ACC112 (cell line): Measurements from ENCODE around the gene BMI1.
"Not testable (repeated sequence)": the region's sequence is repeated elsewhere in the genome, so short reads cannot be mapped to it uniquely, and the experiment has no call there.

Experiments
- H2AFZ ChIP-seq: fragments of 200-600 bp; sonication (generic); one replicate; pipeline ENCODE4 v1.6.0; 2017; ENCODE audit warnings: antibody characterized with exemption, low read length; ENCODE audit not compliant: unreplicated experiment
- H3K27ac ChIP-seq: fragments of 200-600 bp; sonication (generic); 2 replicates; pipeline ENCODE4 v1.5.1; 2014; ENCODE audit warnings: low read depth, mild to moderate bottlenecking, antibody characterized with exemption, low read length, moderate library complexity
- H3K27me3 ChIP-seq: fragments of 200-600 bp; sonication (generic); 2 replicates; pipeline ENCODE4 v1.6.1; 2014; ENCODE audit warnings: mild to moderate bottlenecking, antibody characterized with exemption, low read length, moderate library complexity, mixed read lengths; ENCODE audit not compliant: insufficient read depth
- H3K36me3 ChIP-seq: fragments of 200-600 bp; sonication (generic); 2 replicates; pipeline ENCODE4 v1.6.1; 2016; ENCODE audit warnings: mild to moderate bottlenecking, antibody characterized with exemption, low read length, moderate library complexity, mixed read lengths; ENCODE audit not compliant: insufficient read depth
- H3K4me1 ChIP-seq: fragments of 200-600 bp; sonication (generic); one replicate; pipeline ENCODE4 v1.6.1; 2016; ENCODE audit warnings: low read length, mixed read lengths; ENCODE audit not compliant: insufficient read depth, unreplicated experiment, control insufficient read depth
- H3K4me3 ChIP-seq: fragments of 200-600 bp; sonication (generic); 2 replicates; pipeline ENCODE4 v1.5.1; 2014; ENCODE audit warnings: mild to moderate bottlenecking, low read depth, low read length
- H3K79me2 ChIP-seq: fragments of 200-600 bp; sonication (generic); one replicate; pipeline ENCODE4 v1.6.0; 2016; ENCODE audit warnings: low read length; ENCODE audit not compliant: control insufficient read depth, unreplicated experiment, insufficient read depth

The BMI1 gene

DNA sequence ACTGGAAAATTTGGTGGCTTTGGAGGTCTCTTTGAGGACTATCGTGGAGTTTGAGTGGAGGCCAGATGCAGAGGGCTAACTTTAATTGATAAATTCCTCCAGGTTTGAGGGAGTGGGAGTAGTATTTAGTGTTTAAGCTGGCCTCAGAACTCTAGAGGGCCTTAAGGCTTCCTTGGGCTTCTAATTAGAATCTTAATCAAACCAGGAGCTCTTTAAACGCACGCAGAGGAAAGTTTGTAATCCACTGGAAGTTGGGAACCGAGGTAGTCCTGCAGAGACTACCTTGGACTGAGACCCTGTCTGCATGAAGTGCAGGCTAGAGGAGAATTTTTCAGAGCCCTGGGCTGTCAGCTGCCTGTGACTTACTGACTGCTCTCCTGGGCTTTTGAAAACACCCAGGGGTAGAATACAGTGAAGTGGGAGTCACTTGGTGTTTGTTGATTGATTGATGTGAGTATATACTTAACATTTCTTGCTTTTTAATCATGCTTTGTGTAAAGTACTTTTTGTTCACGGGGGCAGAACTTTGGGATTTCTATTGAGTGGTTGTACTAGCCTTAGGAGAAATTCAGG, 30.3 kb downstream of the BMI1 start:
- no peak overlapping the region for H2AFZ ChIP-seq
- H3K79me2 ChIP-seq: no peaks in the 10 kb centered on the region
- no peaks in the 10 kb centered on the region for H3K36me3 ChIP-seq
- no peak overlapping the region for H3K4me3 ChIP-seq
- no peak overlapping the region for H3K27ac ChIP-seq
- H3K27me3 ChIP-seq: peaks cover 28% of the 10 kb centered on the region
- H3K4me1 ChIP-seq: no peaks in the 10 kb centered on the region

DNA sequence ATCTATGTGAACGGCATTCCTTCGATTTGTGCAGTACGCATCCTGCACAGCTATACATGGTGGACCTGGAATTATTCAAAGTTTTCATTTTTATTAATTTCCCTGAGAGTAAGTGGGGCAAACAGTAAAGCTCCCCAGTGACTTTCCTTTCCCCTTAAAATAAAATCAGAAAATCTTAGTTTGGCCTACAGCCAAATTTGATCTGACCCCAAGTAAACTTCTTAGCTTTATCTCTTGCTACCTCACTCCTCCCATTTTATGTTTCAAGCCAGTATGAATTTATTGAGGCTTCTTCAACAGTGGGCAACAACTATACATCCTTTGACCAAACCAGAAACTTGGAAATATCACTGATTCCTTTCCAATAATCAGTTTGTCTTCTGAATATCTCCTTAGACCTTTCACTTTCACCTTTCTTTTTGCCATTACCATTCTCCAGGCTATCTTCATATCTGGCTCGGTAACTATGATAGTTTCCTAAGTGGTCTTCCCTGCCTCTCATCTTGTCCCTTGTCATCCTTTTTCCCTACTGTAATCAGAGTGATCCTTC, 35.5 kb downstream of the BMI1 start:
- Histone ChIP-seq H3K27me3 (no peaks in the 10 kb centered on the region; the same call in 1 of the 2 replicates), H3K79me2 (no peaks in the 10 kb centered on the region), H3K36me3 (no peaks in the 10 kb centered on the region), H3K4me3 (no peak overlapping the region), H3K27ac (no peak overlapping the region), H3K4me1 (no peaks in the 10 kb centered on the region), H2AFZ (no peak overlapping the region)

- H3K79me2 ChIP-seq, H2AFZ ChIP-seq, H3K27me3 ChIP-seq, H3K4me3 ChIP-seq, H3K36me3 ChIP-seq, H3K27ac ChIP-seq, H3K4me1 ChIP-seq: not testable (repeated sequence)
Measured at GRCh38 chr10:22357770-22358169, 36.9 kb downstream of the BMI1 start.

DNA sequence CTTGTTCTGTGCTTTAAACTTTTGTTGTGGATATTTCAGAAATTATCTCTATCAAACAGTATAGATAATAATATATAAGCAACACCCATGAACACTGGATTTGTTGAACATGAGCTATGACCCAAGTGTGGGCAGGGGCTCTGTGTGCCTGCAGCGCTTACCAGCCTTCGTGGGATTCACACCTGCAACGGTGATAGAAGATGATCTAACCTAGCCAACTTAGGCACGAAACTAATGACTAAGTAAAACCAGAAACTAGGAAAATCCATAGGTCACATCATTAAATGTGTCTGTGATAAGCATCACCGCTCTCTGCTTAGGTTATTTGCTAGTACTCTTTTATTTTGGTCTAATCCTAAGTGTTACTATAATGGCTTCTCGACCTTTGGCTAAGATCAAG, 42.4 kb downstream of the BMI1 start:
- Histone ChIP-seq H3K27me3 (no peaks in the 10 kb centered on the region), H3K4me1 (no peaks in the 10 kb centered on the region), H3K27ac (no peak overlapping the region), H3K4me3 (no peak overlapping the region), H3K79me2 (no peaks in the 10 kb centered on the region), H3K36me3 (no peaks in the 10 kb centered on the region), H2AFZ (no peak overlapping the region)

- Histone ChIP-seq H3K36me3 (no peaks in the 10 kb centered on the region), H3K79me2 (no peaks in the 10 kb centered on the region), H3K4me1 (no peaks in the 10 kb centered on the region), H2AFZ (no peak overlapping the region), H3K27me3 (no peaks in the 10 kb centered on the region), H3K4me3 (no peak overlapping the region), H3K27ac (no peak overlapping the region)
Measured at GRCh38 chr10:22364407-22365140, 43.7 kb downstream of the BMI1 start.

DNA sequence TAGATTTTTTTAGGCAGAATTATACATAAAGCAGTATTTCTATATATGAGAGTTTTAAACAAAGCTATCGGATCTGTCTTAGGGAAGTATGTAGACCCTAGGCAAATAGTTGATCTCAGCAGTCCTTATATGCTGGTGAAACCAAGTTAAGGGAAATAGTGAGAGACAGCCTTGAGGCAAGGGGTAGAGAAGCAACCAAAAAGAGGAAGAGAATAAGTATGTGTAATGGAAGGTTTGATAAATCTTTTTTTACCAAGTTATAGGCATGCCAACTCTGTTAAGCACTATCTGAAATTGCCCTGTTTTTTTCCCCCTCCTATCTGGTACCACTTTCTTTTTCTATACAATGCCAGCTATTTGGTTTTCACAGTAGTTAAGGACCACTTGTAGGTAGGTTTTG, 44.3 kb downstream of the BMI1 start:
- Histone ChIP-seq H2AFZ (no peak overlapping the region), H3K79me2 (no peaks in the 10 kb centered on the region), H3K36me3 (no peaks in the 10 kb centered on the region), H3K4me3 (no peak overlapping the region), H3K27ac (no peak overlapping the region), H3K4me1 (no peaks in the 10 kb centered on the region), H3K27me3 (no peaks in the 10 kb centered on the region)

DNA sequence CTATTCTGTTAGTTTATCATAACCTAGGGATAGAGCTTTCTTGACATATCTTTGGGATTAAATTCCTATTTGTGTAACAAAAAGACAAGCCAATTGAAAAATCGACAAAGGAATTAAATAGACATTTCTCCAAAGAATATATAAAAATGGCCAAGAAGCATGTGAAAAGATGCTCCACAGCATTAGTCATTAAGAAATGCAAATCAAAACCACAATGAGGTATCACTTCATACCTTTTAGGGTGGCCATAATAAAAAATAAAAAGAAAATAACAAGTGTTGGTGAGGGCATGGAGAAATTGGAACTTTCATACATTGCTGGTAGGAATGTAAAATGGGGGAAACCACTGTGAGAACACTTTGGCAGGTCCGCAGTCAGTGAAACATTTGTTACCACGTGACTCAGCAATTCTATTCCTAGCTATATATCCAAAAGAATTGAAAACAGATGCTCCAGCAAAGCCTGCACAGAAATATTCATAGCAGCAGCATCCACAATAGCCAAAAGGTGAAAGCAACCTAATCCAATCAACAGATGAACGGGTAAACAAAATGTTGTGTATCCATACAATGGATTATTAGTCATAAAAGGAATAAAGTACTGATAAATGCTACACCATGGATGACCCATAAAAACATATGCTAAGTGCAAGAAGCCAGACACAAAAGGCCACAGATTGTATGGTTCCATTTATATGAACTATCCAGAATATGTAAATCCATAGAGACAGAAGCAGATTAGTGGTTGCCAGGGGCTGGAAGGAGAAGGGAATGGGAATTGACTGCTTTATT, 44.9 kb downstream of the BMI1 start:
- H3K4me3 ChIP-seq: no peak overlapping the region
- no peaks in the 10 kb centered on the region for H3K4me1 ChIP-seq
- H3K27ac ChIP-seq: no peak overlapping the region
- no peaks in the 10 kb centered on the region for H3K79me2 ChIP-seq
- H2AFZ ChIP-seq: no peak overlapping the region
- no peaks in the 10 kb centered on the region for H3K27me3 ChIP-seq
- no peaks in the 10 kb centered on the region for H3K36me3 ChIP-seq

DNA sequence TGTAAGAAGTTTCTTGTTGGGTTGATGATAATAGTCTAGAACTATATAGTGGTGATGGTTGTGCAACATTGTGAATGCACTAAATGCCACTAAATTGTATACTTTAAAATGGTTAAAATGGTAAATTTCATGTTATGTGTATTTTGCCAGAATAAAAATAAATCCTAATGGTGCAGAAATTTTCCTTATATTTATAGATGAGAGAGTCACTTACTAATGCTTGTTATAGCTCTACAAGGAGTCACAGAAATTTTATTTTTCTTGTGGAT, 45.5 kb downstream of the BMI1 start:
- Histone ChIP-seq H2AFZ (no peak overlapping the region), H3K27ac (no peak overlapping the region), H3K27me3 (no peaks in the 10 kb centered on the region), H3K79me2 (no peaks in the 10 kb centered on the region), H3K36me3 (no peaks in the 10 kb centered on the region), H3K4me3 (no peak overlapping the region), H3K4me1 (no peaks in the 10 kb centered on the region)

GRCh38 chr10:22366771-22367170, 45.9 kb downstream of the BMI1 start:
- no peak overlapping the region for H3K27ac ChIP-seq
- no peaks in the 10 kb centered on the region for H3K27me3 ChIP-seq
- H3K36me3 ChIP-seq: no peaks in the 10 kb centered on the region
- H3K4me1 ChIP-seq: no peaks in the 10 kb centered on the region
- H3K79me2 ChIP-seq: no peaks in the 10 kb centered on the region
- H2AFZ ChIP-seq: no peak overlapping the region
- no peak overlapping the region for H3K4me3 ChIP-seq

DNA sequence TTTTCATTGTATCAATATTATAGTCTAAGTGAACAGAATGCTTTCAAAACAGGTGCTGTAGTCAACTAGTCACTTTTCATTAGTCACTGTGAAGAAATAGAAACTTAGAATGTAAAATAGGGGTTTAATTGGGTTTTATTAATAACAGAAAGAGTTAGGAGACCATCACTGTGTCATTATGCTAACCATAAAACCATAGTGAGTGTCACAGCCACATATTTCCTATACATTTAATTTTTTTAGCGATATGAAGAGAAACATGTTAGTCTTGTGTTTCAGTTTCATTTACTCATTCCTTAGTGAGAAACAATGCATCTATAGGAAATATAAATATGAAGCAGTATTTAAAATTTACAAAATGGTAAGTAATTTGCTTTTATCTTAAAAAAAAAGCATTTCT, 46.6 kb downstream of the BMI1 start:
- H3K4me1 ChIP-seq: no peaks in the 10 kb centered on the region
- H3K79me2 ChIP-seq: no peaks in the 10 kb centered on the region
- no peak overlapping the region for H3K4me3 ChIP-seq
- no peak overlapping the region for H3K27ac ChIP-seq
- H2AFZ ChIP-seq: no peak overlapping the region
- no peaks in the 10 kb centered on the region for H3K36me3 ChIP-seq
- 0 out of 2 replicates have a peak, but pooled peaks cover 1% of the 10 kb centered on the region for H3K27me3 ChIP-seq

- Histone ChIP-seq H2AFZ (no peak overlapping the region), H3K4me3 (no peak overlapping the region), H3K79me2 (no peaks in the 10 kb centered on the region), H3K36me3 (no peaks in the 10 kb centered on the region), H3K4me1 (no peaks in the 10 kb centered on the region), H3K27me3 (0 out of 2 replicates have a peak, but pooled peaks cover 3% of the 10 kb centered on the region), H3K27ac (no peak overlapping the region)
Measured at GRCh38 chr10:22368402-22368801, 47.5 kb downstream of the BMI1 start.
